CD14-positive monocyte (primary cell): ENCODE measurements around the gene USP31. TPM values are rescaled to one million over a fixed set of nuclear protein-coding genes. Genes with fewer than 3 reads are reported as not detected.

Experiments
- DNase-seq, 3 donors: peaks; one replicate each; pipeline ENCODE4 v3.0.0-alpha.2; 2011 to 2022
- H2AFZ ChIP-seq: 2 replicates; pipeline ENCODE4 v1.6.0; 2012; ENCODE audit warnings: mild to moderate bottlenecking, low read depth, low read length, inconsistent platforms; ENCODE audit not compliant: insufficient read depth, poor library complexity, severe bottlenecking
- H3K27ac ChIP-seq, 2 donors: 1 replicate in 1 of 2; 2 replicates in 1 of 2; pipeline ENCODE4 v1.5.1; 2012 to 2013; ENCODE audit warnings: low read length in 2 of 2, control low read depth in 1 of 2, inconsistent platforms in 1 of 2, low read depth in 1 of 2, mild to moderate bottlenecking in 1 of 2
- H3K27me3 ChIP-seq, 2 donors: one replicate each; pipeline versions ENCODE4 v1.6.0 to v1.6.1; 2011 to 2013; ENCODE audit warnings: low read length in 2 of 2; ENCODE audit not compliant: control insufficient read depth in 2 of 2, insufficient read depth in 2 of 2
- H3K36me3 ChIP-seq, 2 donors: replicated peaks in 1 of 2; 1 replicate in 1 of 2; 2 replicates in 1 of 2; pipeline versions ENCODE4 v1.5.1 to v1.6.1; 2012 to 2013; ENCODE audit warnings: low read length in 2 of 2, control low read depth in 1 of 2, inconsistent platforms in 1 of 2, mild to moderate bottlenecking in 1 of 2; ENCODE audit not compliant: insufficient read depth in 2 of 2, control insufficient read depth in 1 of 2
- H3K4me1 ChIP-seq, 2 donors: 1 replicate in 1 of 2; 2 replicates in 1 of 2; pipeline versions ENCODE4 v1.5.1 to v1.6.1; 2012 to 2013; ENCODE audit warnings: low read length in 2 of 2, control low read depth in 1 of 2, inconsistent platforms in 1 of 2, mild to moderate bottlenecking in 1 of 2, moderate library complexity in 1 of 2; ENCODE audit not compliant: insufficient read depth in 2 of 2, control insufficient read depth in 1 of 2
- H3K4me2 ChIP-seq: replicated peaks from 2 replicates; pipeline ENCODE3; 2012; ENCODE audit warnings: low read length, moderate library complexity, mild to moderate bottlenecking; ENCODE audit not compliant: poor library complexity, severe bottlenecking; ENCODE audit errors: extremely low read depth
- H3K4me3 ChIP-seq, 3 experiments: fragments of 200-600 bp in 1 of 3; sonication (generic) in 1 of 3; replicated peaks in 1 of 3; 1 replicate in 2 of 3; 2 replicates in 1 of 3; pipeline ENCODE4 v1.5.1; 2011 to 2013; ENCODE audit warnings: low read length in 3 of 3, mild to moderate bottlenecking in 3 of 3, control low read depth in 2 of 3, low read depth in 2 of 3, inconsistent platforms in 1 of 3, moderate library complexity in 1 of 3
- H3K79me2 ChIP-seq: 2 replicates; pipeline ENCODE4 v1.6.0; 2012; ENCODE audit warnings: mild to moderate bottlenecking, control low read depth, inconsistent platforms, low read length, moderate library complexity; ENCODE audit not compliant: insufficient read depth
- H3K9ac ChIP-seq: 2 replicates; pipeline ENCODE4 v1.6.0; 2017; ENCODE audit warnings: low read length, mild to moderate bottlenecking; ENCODE audit not compliant: insufficient read depth, poor library complexity, severe bottlenecking
- H3K9me3 ChIP-seq, 2 donors: replicated peaks in 1 of 2; 1 replicate in 1 of 2; 2 replicates in 1 of 2; pipeline versions ENCODE4 v1.5.1 to v1.6.1; 2012 to 2013; ENCODE audit warnings: low read length in 2 of 2, control low read depth in 1 of 2; ENCODE audit not compliant: control insufficient read depth in 1 of 2, insufficient read depth in 1 of 2
- H4K20me1 ChIP-seq: 2 replicates; pipeline ENCODE4 v1.6.0; 2012; ENCODE audit warnings: mild to moderate bottlenecking, low read length, control low read depth, moderate library complexity; ENCODE audit not compliant: insufficient read depth
- H3K27ac Mint-ChIP-seq, 7 donors: one replicate each; pipeline ENCODE4 v1.8.0; 2020; ENCODE audit warnings: mild to moderate bottlenecking in 7 of 7, mixed read lengths in 7 of 7, moderate library complexity in 6 of 7, inconsistent platforms in 2 of 7
- H3K27me3 Mint-ChIP-seq, 3 donors: one replicate each; pipeline ENCODE4 v1.8.0; 2021 to 2022; ENCODE audit warnings: low read depth in 3 of 3, mild to moderate bottlenecking in 3 of 3, mixed read lengths in 3 of 3, moderate library complexity in 3 of 3, inconsistent platforms in 1 of 3
- H3K36me3 Mint-ChIP-seq, 2 donors: one replicate each; pipeline ENCODE4 v1.8.0; 2020; ENCODE audit warnings: mixed read lengths in 2 of 2, inconsistent platforms in 1 of 2, mild to moderate bottlenecking in 1 of 2
- H3K4me1 Mint-ChIP-seq: one replicate; pipeline ENCODE4 v1.8.0; 2020; ENCODE audit warnings: mild to moderate bottlenecking, mixed read lengths
- H3K4me3 Mint-ChIP-seq, 2 donors: one replicate each; pipeline ENCODE4 v1.8.0; 2020; ENCODE audit warnings: mild to moderate bottlenecking in 2 of 2, mixed read lengths in 2 of 2, moderate library complexity in 1 of 2
- H3K9me3 Mint-ChIP-seq, 7 donors: one replicate each; pipeline ENCODE4 v1.8.0; 2020 to 2022; ENCODE audit warnings: mixed read lengths in 7 of 7, mild to moderate bottlenecking in 6 of 7, moderate library complexity in 6 of 7, inconsistent platforms in 2 of 7
- WGBS: methylation state at CpG from one replicate; pipeline ENCODE4 v1.1.5; 2013; ENCODE audit warnings: missing lambda C conversion rate; ENCODE audit not compliant: insufficient coverage; 5-methylcytosine and 5-hydroxymethylcytosine counted together
- intact Hi-C, 2 donors: fragments of 100-400 bp; cut with micrococcal nuclease; formaldehyde crosslinking; loops; one replicate each; pipeline versions ENCODE4 v1.15.0 to v1.15.1; 2023
- polyA plus RNA-seq, 3 donors: library from polyadenylated mRNA; depleted of rRNA in 1 of 3; unstranded in 2 of 3; stranded (reverse) in 1 of 3; fragments of 300-500 nt in 2 of 3; fragments of >200 nt in 1 of 3; fragmentation: Illumina TruSeq in 2 of 3; gene quantifications; 1 replicate in 2 of 3; 2 replicates in 1 of 3; pipeline ENCODE4 v1.2.3, GENCODE V29; 2012 to 2021
- TF ChIP-seq, protein P1 (sequence below): fragments of 200-600 bp; IDR thresholded peaks from one replicate; pipeline ENCODE4 v1.8.0; 2022; ENCODE audit warnings: antibody characterized with exemption, mild to moderate bottlenecking

USP31 gene
- polyA plus RNA-seq, 3 donors, result 0.15 to 4.1 (median 0.36) TPM

DNA sequence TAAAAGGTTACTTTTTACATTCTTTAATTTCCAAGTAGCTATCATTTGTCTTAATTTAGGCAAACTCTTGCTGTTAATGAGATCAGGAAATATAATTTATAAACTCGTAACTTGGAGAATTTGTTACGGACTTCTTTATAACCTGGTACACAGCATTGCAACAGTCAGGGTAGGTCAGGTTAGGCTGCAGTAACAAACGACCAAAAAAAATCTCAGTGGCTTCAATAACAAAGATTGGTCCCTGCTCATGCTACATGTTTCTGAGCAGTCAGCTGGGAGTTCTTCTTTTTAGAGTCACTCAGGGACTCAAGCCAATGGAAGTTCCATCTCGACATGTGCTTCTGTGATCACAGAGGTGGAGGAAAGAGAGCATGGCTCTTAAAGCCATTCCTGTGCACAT lies 110.1 kb downstream of the USP31 start:
- H3K4me3 ChIP-seq, result no peak overlapping the region
- no peaks in the 10 kb centered on the region for H3K9me3 ChIP-seq
- no peak overlapping the region for H3K27ac ChIP-seq
- no peaks in the 10 kb centered on the region for H3K36me3 ChIP-seq
- Mint-ChIP-seq H3K36me3 (no peaks in the 10 kb centered on the region), H3K4me3 (no peak overlapping the region), H3K9me3 (peaks cover 0 to 6% (median 0%) of the 10 kb centered on the region in 7 donors), H3K4me1 (no peaks in the 10 kb centered on the region), H3K27me3 (peaks cover 2 to 5% (median 3%) of the 10 kb centered on the region in 3 donors), H3K27ac (no peak overlapping the region)
- H3K79me2 ChIP-seq, result no peaks in the 10 kb centered on the region
- DNase-seq, result no peak
- intact Hi-C loops, result no loop called here
- WGBS, result 100% methylated on average over 2 of the region's 4 CpGs
- no peaks in the 10 kb centered on the region for H4K20me1 ChIP-seq
- H3K4me2 ChIP-seq, result no peak overlapping the region
- no peaks in the 10 kb centered on the region for H3K4me1 ChIP-seq
- TF ChIP-seq, protein P1, sequence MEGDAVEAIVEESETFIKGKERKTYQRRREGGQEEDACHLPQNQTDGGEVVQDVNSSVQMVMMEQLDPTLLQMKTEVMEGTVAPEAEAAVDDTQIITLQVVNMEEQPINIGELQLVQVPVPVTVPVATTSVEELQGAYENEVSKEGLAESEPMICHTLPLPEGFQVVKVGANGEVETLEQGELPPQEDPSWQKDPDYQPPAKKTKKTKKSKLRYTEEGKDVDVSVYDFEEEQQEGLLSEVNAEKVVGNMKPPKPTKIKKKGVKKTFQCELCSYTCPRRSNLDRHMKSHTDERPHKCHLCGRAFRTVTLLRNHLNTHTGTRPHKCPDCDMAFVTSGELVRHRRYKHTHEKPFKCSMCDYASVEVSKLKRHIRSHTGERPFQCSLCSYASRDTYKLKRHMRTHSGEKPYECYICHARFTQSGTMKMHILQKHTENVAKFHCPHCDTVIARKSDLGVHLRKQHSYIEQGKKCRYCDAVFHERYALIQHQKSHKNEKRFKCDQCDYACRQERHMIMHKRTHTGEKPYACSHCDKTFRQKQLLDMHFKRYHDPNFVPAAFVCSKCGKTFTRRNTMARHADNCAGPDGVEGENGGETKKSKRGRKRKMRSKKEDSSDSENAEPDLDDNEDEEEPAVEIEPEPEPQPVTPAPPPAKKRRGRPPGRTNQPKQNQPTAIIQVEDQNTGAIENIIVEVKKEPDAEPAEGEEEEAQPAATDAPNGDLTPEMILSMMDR, result no peak
- H2AFZ ChIP-seq, result no peak overlapping the region
- no peak overlapping the region for H3K9ac ChIP-seq
- H3K27me3 ChIP-seq, result no peaks in the 10 kb centered on the region

DNA sequence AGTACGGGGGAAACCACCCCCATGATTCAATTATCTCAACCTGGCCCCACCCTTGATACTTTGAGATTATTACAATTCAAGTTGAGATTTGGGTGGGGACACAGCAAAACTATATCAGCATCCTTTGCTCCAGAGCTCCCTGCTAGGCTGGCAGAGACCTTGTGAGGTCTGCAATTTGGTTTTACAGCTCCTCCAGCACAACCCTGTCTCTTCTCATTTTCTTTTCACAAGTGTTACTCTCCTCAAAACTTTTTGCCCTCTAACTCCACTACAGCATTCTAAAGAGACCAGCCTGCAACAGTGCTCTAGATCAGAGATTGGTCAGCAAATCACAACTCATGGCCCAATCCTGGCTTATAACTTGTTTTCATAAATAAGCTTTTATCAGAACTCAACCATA lies 114.0 kb downstream of the USP31 start:
- Mint-ChIP-seq H3K27ac (no peak overlapping the region), H3K36me3 (no peaks in the 10 kb centered on the region)
- intact Hi-C loops, result no loop called here

More for the DNA sequence above, 114.0 kb downstream of the USP31 start:
- Histone ChIP-seq H2AFZ (no peak overlapping the region), H3K27ac (no peak overlapping the region), H3K4me2 (no peak overlapping the region), H4K20me1 (no peaks in the 10 kb centered on the region), H3K27me3 (no peaks in the 10 kb centered on the region), H3K36me3 (no peaks in the 10 kb centered on the region), H3K9me3 (peaks cover 10 to 13% of the 10 kb centered on the region in 2 donors), H3K4me1 (no peaks in the 10 kb centered on the region), H3K9ac (no peak overlapping the region), H3K79me2 (no peaks in the 10 kb centered on the region), H3K4me3 (no peak overlapping the region)
- no CpG with 5 or more reads among the region's 1 CpG for WGBS
- no peak for DNase-seq
- Mint-ChIP-seq H3K27me3 (peaks cover 5 to 10% (median 5%) of the 10 kb centered on the region in 3 donors), H3K9me3 (peaks cover 4 to 18% (median 13%) of the 10 kb centered on the region in 7 donors), H3K4me3 (no peak overlapping the region), H3K4me1 (no peaks in the 10 kb centered on the region)
- TF ChIP-seq, protein P1, result no peak
